GM18505 (cell line): ENCODE measurements around the gene TM2D1.

Experiments
- ATAC-seq: cut with Tn5 transposase; IDR thresholded peaks from one replicate; pipeline ENCODE4 v1.9.1; 2021; ENCODE audit not compliant: unreplicated experiment
- POLR2A ChIP-seq: IDR thresholded peaks from 4 replicates; pipeline ENCODE4 v1.6.1; 2011; ENCODE audit warnings: borderline replicate concordance; ENCODE audit not compliant: insufficient read depth, insufficient read length; ENCODE audit errors: extremely low read depth

The TM2D1 gene

DNA sequence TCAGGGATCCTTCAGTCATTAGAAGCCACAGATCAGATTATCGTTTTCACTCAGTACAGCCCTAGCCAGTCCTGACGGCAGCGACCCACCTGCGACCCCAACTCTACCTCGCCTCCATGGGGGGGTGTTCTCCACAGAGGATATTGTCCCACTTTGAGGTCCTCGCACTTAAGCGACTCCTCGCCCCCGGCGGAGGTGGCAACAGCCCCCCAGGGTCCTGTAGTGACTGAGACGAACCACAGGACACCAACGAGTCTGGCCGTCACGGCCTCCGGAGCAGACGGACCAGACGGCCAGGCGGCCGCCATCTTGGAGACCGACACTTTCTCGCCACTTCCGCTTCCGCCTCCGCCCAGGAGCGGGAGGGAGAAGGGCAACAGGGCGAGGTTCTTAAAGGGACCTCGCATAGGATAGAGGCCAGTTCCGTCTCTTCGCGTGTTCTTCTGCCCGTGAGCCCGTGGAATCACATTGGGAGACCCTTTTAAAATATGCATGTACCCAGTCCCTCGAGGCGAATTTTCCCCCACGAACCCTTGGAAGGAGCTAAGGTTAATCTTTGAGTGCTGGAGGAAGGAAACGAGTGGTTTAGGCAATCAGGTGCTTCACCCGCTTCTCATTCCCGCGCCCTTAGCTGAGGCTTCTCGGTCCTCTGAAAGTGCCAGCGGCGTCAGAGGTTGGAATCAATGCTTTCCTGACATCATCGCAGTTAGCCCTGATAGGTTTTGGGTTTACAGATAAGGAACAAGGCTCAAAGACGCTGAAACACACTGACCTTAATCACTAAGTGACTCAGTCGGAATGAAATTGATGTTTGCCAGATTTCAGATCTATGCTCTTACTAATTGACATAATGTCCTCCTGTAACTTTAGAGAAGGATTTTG, at the start of gene TM2D1:
TSS of gene TM2D1 (minus strand) at position 329 of the 882 bp plus-strand sequence. CDS start at position 308, 21 bp downstream.
- ATAC-seq: peak; percentile 100
- TF ChIP-seq POLR2A: peak; percentile 99

DNA sequence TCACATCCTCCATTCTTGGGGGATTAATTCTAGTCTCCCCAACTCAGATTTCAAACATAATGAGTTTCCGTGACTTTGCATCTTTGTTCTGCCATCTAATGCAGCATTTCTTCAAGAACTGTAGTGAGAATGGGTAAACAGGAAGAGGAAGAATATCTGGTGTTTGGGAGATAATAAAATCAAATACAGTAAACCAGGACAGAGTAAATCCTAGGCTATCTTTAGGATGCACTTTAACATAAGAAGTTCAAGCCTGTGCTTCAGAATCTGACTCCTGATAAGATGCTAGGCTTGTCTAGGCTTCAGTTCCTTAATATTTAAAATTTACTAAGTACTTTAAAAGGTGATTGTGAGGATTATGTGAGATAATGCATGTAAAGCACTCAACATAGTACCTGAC, 45.2 kb upstream of the TM2D1 start:
- no peak for ATAC-seq
- no peak for TF ChIP-seq POLR2A

DNA sequence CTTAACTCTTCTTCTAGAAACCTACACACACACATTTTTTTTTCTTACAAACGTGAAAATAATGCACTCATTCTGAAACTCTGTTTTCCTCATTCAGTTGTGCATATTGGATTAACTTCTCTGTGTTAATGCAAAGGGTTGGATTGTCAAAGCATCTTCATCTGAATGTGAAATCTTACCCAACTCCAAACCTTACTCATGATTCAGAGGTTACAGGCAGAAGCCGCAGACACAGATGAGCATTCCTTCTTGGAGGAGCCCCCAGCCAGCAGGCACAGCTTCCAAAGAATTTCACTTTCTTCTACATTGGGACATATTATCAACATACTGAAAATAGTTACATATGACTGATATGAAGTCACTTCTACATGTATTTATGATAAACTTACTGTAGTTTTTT, 33.0 kb upstream of the TM2D1 start:
- no peak for TF ChIP-seq POLR2A
- no peak for ATAC-seq

DNA sequence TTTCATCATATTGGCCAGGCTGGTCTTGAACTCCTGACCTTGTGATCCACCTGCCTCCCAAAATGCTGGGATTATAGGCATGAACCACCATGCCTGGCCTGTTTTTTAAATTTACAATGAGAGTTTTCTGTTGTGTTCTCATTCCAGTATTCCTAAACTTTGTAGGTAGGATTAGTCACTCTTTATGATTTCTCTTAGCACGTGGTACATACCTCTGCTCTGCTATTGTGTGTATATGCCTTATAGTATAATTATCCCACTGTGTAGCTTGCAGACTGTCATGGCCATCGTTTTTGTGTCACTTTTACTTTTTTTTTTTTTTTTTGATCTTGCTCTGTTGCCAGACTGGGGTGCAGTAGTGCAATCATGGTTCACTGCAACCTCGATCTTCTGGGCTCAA, 31.8 kb upstream of the TM2D1 start:
- ATAC-seq: no peak
- no peak for TF ChIP-seq POLR2A

DNA sequence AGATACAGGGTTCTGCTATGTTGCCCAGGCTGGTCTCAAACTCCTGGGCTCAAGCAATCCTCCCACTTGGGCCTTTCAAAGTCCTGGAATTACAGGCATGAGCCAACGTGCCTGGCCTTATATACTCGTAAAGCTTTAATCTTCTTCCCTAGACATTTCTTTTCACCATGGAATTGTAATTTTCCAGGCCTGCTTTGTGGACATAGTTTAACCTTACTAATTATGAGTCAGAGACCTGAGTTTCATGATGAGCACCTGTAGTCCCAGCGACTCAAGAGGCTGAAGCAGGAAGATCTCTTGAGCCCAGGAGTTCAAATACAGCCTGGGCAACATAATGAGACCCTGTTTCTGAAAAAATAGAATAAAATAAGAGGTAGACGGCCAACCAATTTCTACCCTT, 29.6 kb upstream of the TM2D1 start:
- no peak for TF ChIP-seq POLR2A
- no peak for ATAC-seq

DNA sequence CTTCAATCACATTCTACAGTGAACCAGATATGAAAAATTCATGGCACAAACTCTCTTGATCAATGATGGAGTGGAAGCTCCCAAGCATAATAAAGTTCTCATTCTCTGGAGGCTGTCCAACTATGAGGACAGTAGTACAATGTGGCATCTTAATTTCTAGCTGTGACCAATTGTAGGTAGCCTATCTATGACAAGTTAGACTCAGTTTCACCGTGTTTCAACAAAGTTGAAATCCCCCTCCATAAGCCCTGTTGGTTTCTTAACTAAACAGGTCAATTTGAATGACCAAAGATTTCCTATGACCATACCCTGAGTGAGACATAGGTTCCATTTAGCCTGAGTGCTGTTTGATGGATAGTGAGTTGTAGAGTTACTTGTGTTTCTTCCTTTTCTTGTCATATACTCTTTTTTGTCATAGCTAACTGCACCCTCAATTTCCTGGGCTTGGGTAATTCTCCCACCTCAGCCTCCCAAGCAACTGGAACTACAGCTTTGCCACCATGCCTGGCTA, 29.1 kb upstream of the TM2D1 start:
- ATAC-seq: no peak
- TF ChIP-seq POLR2A: no peak

DNA sequence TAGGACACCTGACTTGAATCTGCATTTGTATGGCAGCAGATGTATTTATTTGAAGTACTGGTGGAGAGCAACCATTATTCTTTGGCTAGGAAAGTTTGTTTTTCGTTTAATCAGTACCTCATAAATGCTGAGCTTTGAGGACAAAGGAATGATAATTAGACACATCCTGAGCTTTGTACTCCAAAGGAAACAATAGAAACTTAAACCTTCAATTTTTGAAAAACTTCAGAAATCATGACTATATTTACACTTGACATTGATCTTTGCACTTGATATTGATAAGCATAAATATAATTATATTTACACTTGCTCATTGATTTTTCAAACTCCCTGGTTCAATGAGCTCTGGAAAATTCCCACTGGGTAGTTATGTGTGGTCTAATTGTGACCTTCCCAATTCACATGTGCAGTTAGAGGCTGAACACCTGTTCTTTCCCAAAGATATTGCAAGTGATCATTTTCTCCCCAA, 28.0 kb upstream of the TM2D1 start:
- TF ChIP-seq POLR2A: no peak
- no peak for ATAC-seq

DNA sequence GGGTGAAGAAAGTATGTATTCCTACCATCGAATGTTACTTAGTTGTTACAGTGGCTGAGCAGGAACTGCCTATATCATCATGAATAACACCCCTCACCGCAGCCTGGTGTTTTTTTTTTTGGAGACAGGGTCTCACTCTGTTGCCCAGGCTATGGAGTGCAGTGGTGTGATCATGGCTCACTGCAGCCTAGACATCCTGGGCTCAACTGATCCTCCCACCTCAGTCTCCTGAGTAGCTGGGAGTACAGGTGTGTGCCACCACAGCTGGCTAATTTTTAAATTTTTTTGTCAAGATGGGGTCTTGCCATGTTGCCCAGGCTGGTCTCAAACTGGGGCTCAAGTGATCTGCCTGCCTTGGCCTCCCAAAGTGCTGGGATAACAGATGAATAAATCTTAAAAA, 24.6 kb upstream of the TM2D1 start:
- no peak for TF ChIP-seq POLR2A
- no peak for ATAC-seq

DNA sequence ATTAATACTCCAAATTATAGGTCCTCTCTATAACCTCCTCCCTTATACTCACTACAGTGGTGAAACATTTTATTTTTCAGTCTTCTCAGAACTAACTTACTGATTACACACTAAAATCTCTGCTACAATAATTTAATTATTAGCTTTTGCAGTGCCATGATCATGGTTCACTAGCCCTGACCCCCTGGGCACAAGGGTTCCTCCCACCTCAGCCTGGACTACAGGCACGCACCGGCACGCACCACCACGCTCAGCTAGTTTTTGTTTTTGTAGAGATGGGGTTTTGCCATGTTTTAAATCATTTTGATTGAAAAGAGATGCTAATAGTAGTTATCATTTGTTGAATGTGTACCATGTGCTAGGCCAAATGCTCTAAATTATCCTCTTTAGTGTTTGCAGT, 23.6 kb upstream of the TM2D1 start:
- ATAC-seq: no peak
- TF ChIP-seq POLR2A: no peak

DNA sequence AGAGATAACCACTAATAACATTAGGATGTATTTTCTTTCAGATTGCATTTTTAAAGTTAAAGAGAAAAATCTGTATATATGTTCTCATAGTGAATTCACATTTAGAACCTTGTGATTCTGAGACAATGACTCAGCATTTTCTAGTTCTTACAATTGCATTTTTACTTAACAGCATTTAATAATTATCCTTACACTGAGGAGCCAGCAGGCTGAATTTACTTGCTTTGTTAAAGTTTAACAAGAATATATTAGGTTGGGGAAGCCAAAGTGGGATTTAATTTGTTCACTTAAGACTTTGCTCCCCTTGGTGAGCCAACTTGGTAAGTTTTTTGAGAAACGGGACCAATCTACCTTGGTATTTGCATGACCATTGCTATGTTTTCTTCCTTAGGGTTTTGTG, 21.9 kb upstream of the TM2D1 start:
- no peak for ATAC-seq
- TF ChIP-seq POLR2A: no peak

DNA sequence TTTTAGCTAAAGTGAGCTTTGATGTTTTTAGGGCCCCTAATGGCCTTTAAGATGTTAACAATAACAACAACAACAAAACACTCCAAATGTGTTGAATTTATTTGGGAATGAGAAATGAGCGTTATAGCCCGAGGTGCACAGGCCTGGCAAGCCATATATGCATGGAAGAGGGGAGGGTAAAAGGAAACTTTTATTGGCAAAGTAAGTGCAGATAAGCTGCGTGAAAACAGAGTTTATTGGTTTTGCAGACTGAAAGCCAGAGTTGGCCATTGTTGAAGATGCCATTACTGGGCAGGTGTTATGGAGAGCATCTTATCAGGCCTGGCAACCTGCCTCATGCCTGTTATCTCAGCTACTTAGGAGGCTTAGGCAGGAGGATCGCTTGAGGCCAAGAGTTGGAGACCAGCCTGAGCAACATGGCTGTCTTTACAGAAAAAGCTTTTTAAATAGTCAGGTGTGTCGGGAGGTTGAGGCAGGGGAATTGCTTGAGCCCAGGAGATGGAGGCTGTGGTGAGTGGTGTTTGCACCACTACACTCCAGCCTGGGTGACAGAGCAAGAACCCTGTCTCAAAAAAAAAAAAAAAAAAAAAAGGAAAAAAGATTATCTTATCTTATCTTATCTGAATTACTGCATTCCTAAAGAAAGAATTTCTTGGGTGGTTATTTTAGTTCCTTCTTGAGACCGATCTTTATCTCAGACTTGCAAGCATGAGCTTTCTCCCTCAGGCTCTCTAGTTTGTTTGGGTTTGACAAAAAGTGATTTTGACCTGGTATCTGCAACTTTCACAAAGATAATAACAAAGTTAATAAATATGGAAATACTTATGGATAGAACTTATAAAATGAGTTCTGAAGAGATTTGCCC, 19.0 kb upstream of the TM2D1 start:
- ATAC-seq: no peak
- TF ChIP-seq POLR2A: no peak

DNA sequence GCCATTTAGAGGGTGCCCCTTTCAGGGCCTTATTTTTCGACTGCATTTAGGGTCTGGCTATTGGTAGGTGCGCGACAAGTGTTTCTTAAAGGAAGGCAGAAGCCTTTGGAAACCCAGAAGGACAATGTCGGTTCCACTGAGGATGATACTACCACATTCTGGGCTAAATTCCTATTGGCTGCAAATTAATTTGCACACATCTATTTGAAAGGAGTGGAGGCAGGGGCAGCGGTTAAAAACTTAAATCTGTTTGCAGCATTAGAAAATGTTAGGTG, 18.4 kb upstream of the TM2D1 start:
- no peak for ATAC-seq
- no peak for TF ChIP-seq POLR2A

DNA sequence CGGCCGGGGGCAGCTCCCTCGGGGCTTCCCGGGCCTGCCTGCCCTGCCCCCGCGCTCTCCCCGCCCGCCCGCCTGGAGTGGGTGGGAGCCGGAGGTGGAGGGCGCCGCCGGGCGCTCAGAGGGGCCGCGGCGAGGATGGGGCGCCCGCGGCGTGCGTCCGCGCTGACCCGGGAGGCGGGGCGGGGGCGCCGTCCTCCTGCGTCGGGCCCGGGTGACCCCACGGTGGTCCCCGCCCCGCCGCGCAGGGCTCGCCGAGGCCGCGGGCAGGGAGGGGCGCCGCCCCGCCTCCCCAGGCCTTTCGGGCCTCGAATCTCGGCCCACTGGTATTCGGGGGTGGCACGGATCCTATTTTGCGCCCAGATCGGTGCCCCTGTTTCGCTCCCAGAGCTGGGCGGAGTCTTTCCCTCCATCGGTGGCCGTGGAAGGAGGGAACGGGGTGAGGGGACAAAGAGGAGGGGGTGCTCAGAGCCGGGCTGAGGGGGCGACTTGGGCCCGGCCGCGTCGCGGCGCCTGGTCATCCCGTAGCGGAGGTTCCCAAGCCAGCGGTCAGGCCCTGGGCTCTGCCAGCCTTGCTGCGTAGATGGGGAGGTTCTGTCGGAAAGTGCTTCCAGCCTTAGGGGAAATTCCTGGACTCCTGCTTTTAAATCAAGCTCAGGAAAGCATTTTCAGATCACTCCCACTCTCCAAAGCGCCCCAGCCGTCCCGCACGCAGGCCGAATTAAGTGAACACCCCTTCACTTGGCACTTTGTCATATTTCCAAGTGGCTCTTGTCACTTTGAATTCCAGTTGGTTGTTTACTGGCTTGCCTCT, 17.9 kb upstream of the TM2D1 start:
- TF ChIP-seq POLR2A: no peak
- peak; percentile 51 for ATAC-seq

DNA sequence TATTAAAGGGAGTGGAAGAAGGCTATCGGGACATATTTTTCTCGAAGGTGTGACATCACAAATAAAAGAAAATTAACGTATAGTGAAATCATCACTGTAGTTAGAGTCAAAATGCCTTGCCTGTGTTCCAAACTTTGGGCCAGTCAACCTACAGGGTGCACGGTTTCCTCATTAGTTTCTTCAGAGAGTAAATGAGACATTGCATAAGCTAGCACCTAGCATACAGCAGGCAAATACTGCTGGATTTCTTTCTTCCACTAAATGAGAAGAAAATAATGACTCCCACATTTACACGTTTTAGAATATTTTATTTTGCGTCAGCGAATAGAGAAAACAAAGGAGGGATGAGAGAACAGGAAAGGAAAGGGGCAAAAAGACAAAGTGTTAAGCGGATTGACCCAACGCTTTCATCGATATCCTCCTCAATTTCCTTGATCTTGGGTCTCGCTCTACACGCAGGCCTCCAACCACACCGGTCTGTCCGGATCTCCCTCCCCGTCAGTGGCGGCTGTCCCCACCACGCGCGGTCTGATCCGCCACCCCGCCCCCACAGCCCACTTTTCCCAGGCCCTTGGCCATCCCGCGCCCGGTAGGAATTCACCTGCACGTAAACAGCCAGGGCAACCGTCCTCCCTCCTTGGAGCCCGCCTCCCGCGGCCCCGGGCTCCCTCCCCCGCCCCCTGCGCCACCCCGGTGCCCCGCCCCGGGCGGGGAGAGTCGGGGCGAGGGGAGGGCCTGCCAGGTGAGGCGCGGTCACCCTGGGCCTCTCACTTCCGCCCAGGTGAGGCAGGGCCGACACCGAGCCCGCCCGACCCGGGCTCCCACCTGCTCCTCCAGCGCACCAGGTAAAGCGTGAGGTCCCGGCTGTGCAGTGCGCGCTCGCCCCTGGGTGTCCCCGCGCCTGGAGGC, 17.0 kb upstream of the TM2D1 start, which contains the start of gene PATJ:
TSS of gene PATJ (plus strand) at position 770 of the 909 bp plus-strand sequence. CDS start 20,413 bp downstream, outside the sequence.
- TF ChIP-seq POLR2A: no peak
- peak; percentile 83 for ATAC-seq
